GM12878 (cell line): Measurements from ENCODE around the gene APOBEC3C. TPM values are rescaled to one million over a fixed set of nuclear protein-coding genes. Genes with fewer than 3 reads are reported as not detected.

ENCODE experiments used
- ATAC-seq: fragments of 200-7000 bp; cut with Tn5 transposase; 3 replicates; pipeline ENCODE4 v1.9.1; 2020; ENCODE audit warnings: mild to moderate bottlenecking, moderate library complexity
- BruUV-seq: library from RNA; stranded (reverse); fragments of 400-500 nt; replicated peaks from 2 replicates; lab custom pipeline; 2021; lab: Mats Ljungman, UMichigan
- CTCF ChIA-PET: fragments of 300-600 bp; sonication (Branson Sonifier 250); formaldehyde crosslinking; extraction: SDS; loops from one replicate; lab custom pipeline; 2021; ENCODE audit warnings: inconsistent platforms; lab: Yijun Ruan, JAX
- POLR2A ChIA-PET: fragments of 350-600 bp; formaldehyde crosslinking; extraction: SDS; loops from one replicate; lab custom pipeline; 2021; ENCODE audit warnings: inconsistent platforms; lab: Charles Lee
- RAD21 ChIA-PET: fragments of 300-600 bp; sonication (Branson Sonifier 250); formaldehyde crosslinking; loops from one replicate; lab custom pipeline; 2023; ENCODE audit warnings: antibody characterized with exemption; ENCODE audit not compliant: unreplicated experiment; lab: Charles Lee
- SMC1A ChIA-PET: fragments of 300-600 bp; sonication (Branson Sonifier 250); formaldehyde crosslinking; loops from one replicate; lab custom pipeline; 2023; ENCODE audit not compliant: unreplicated experiment, uncharacterized antibody; lab: Charles Lee
- DNase-seq: peaks from one replicate; pipeline ENCODE4 v3.0.0-alpha.2; 2011; ENCODE audit warnings: low read depth, low spot score
- FAIRE-seq: peaks from 3 replicates; lab custom pipeline; 2011; peaks lifted over from hg19 to GRCh38; lab: Jason Lieb, UNC
- H2AFZ ChIP-seq: 2 replicates; pipeline ENCODE4 v1.6.0; 2011; ENCODE audit warnings: low read depth, low read length, control low read depth; ENCODE audit not compliant: control insufficient read depth
- H3K27ac ChIP-seq: 2 replicates; pipeline ENCODE4 v1.5.1; 2011; ENCODE audit warnings: control low read depth; ENCODE audit not compliant: control insufficient read depth, insufficient read depth
- H3K27me3 ChIP-seq, 2 experiments: replicated peaks in 1 of 2; 2 replicates each; pipeline versions ENCODE4 v1.6.0 to v1.6.1; 2011; ENCODE audit warnings: low read length in 1 of 2; ENCODE audit not compliant: control insufficient read depth in 2 of 2, insufficient read depth in 2 of 2
- H3K36me3 ChIP-seq, 2 experiments: 2 replicates each; pipeline ENCODE4 v1.5.1; 2011; ENCODE audit warnings: low read length in 1 of 2; ENCODE audit not compliant: control insufficient read depth in 2 of 2, insufficient read depth in 2 of 2
- H3K4me1 ChIP-seq: 2 replicates; pipeline ENCODE4 v1.6.1; 2011; ENCODE audit warnings: mild to moderate bottlenecking, low read length, moderate library complexity, mixed read lengths; ENCODE audit not compliant: control insufficient read depth, insufficient read depth
- H3K4me2 ChIP-seq: 2 replicates; pipeline ENCODE4 v1.6.0; 2011; ENCODE audit warnings: control low read depth; ENCODE audit not compliant: control insufficient read depth, insufficient read depth
- H3K4me3 ChIP-seq: fragments of 200-600 bp; sonication (generic); 2 replicates; pipeline ENCODE4 v1.5.1; 2016
- H3K79me2 ChIP-seq: 2 replicates; pipeline ENCODE4 v1.6.0; 2011; ENCODE audit warnings: low read length; ENCODE audit not compliant: control insufficient read depth, insufficient read depth
- H3K9ac ChIP-seq: 2 replicates; pipeline ENCODE4 v1.8.0; 2011; ENCODE audit warnings: low read length, control low read depth, mixed read lengths; ENCODE audit not compliant: control insufficient read depth, insufficient read depth
- H3K9me3 ChIP-seq: replicated peaks from 3 replicates; pipeline ENCODE4 v1.5.1; 2011; ENCODE audit warnings: mild to moderate bottlenecking, low read length; ENCODE audit not compliant: control insufficient read depth, insufficient read depth
- H4K20me1 ChIP-seq: 2 replicates; pipeline ENCODE4 v1.6.0; 2011; ENCODE audit not compliant: control insufficient read depth, insufficient read depth
- CBX5 ChIP-seq: sonication (generic); IDR thresholded peaks from 2 replicates; pipeline ENCODE4 v1.6.1; 2016; ENCODE audit warnings: low read depth, moderate library complexity, mild to moderate bottlenecking, inconsistent platforms
- CREM ChIP-seq: IDR thresholded peaks from 2 replicates; pipeline ENCODE4 v1.6.1; 2014; ENCODE audit warnings: antibody characterized with exemption, low read depth
- HDAC2 ChIP-seq: fragments of 200-600 bp; sonication (generic); IDR thresholded peaks from 2 replicates; pipeline ENCODE4 v1.6.1; 2017
- NFYB ChIP-seq: IDR thresholded peaks from 2 replicates; pipeline ENCODE4 v1.6.1; 2011; ENCODE audit warnings: low read depth, mild to moderate bottlenecking, low read length, improper control_type of control experiment, moderate library complexity; ENCODE audit not compliant: insufficient read depth
- NR2C1 ChIP-seq: fragments of 450-650 bp; IDR thresholded peaks from 2 replicates; pipeline ENCODE4 v1.6.1; 2017; ENCODE audit warnings: antibody characterized with exemption, mild to moderate bottlenecking, moderate library complexity
- PAX8 ChIP-seq: fragments of 450-650 bp; IDR thresholded peaks from 2 replicates; pipeline ENCODE4 v1.6.1; 2017; ENCODE audit warnings: mild to moderate bottlenecking, moderate library complexity
- RAD21 ChIP-seq: IDR thresholded peaks from 2 replicates; pipeline ENCODE4 v1.6.1; 2011; ENCODE audit warnings: mild to moderate bottlenecking, low read depth, low read length, moderate library complexity; ENCODE audit not compliant: insufficient read depth
- SUPT20H ChIP-seq: IDR thresholded peaks from 2 replicates; pipeline ENCODE4 v1.6.1; 2011; ENCODE audit warnings: low read depth, mild to moderate bottlenecking, low read length, moderate library complexity, borderline replicate concordance; ENCODE audit not compliant: control insufficient read depth
- WGBS: methylation state at CpG from one replicate; pipeline ENCODE4 v1.1.6; 2016; ENCODE audit warnings: low lambda C conversion rate; ENCODE audit not compliant: insufficient replicate concordance, insufficient coverage; ENCODE audit errors: missing lambda C conversion rate; 5-methylcytosine and 5-hydroxymethylcytosine counted together
- in situ Hi-C: fragments of 300-500 bp; cut with MboI; formaldehyde crosslinking; loops from 9 replicates; pipeline ENCODE4 v1.14.3; 2018; ENCODE audit warnings: mixed read lengths
- intact Hi-C: fragments of 100-400 bp; cut with micrococcal nuclease; formaldehyde crosslinking; loops from one replicate; pipeline ENCODE4 v1.14.2; 2022; ENCODE audit not compliant: unreplicated experiment
- polyA plus RNA-seq, 11 experiments: library from polyadenylated mRNA; depleted of rRNA in 4 of 11; unstranded in 6 of 11; stranded (reverse) in 5 of 11; fragments of >200 nt; fragmentation: Nextera tagmentation in 4 of 11; fragmentation: Illumina TruSeq in 1 of 11; extraction: Ambion mirVana in 4 of 11; extraction: Trizol in 1 of 11; gene quantifications; 1 replicate in 1 of 11; 2 replicates in 10 of 11; pipeline versions ENCODE4 v1.2.1 to v1.2.3, GENCODE V29; 2011 to 2016; ENCODE audit warnings: inconsistent platforms in 2 of 11, missing spikeins in 2 of 11, low read depth in 1 of 11
- total RNA-seq, 4 experiments: library from RNA; depleted of rRNA in 3 of 4; stranded (reverse); fragments of >200 nt in 3 of 4; fragmentation: Illumina TruSeq in 1 of 4; extraction: Trizol in 1 of 4; gene quantifications; 2 replicates each; pipeline versions ENCODE4 v1.2.1 to v1.2.3, GENCODE V29; 2013 to 2021
- TF ChIP-seq, protein P1 (sequence below): fragments of 450-650 bp; IDR thresholded peaks from 2 replicates; pipeline ENCODE4 v1.6.1; 2017; ENCODE audit warnings: mild to moderate bottlenecking, moderate library complexity

Gene APOBEC3C
- total and polyA plus RNA-seq, 10 of the 15 experiments (the other 5 are each of a cell fraction or from before 2014, with no cell fraction given): 22.9 to 290 (median 156) TPM

DNA sequence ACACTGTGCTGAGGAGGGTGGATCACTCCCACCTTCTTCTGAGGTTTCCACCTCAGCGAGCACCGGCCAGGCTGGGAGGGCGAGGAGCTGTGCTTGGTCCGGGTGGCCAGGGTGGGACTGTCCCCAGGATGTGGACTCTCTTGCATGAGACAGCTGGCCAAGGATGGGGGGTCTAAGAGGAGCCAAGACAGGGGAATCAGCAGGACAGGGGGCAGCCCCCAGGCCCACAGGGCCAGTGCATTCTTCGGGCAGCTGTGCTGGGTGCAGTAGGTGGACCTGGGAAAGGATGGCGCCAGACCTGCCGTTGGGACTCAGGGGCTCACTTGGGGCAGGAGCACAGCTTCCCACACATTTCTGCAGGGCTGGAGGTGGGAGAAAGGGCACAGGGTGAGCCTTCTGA lies 47.1 kb upstream of the APOBEC3C start:
- Histone ChIP-seq H4K20me1 (no peaks in the 10 kb centered on the region), H2AFZ (no peak overlapping the region), H3K9ac (no peak overlapping the region), H3K4me1 (peaks cover 9% of the 10 kb centered on the region), H3K4me3 (no peak overlapping the region), H3K27ac (no peak overlapping the region), H3K36me3 (no peaks in the 10 kb centered on the region), H3K4me2 (no peak overlapping the region), H3K9me3 (no peaks in the 10 kb centered on the region), H3K79me2 (no peaks in the 10 kb centered on the region), H3K27me3 (no peaks in the 10 kb centered on the region; a peak in 1 of 4 replicates)
- CTCF ChIA-PET: interaction anchor here (0.9 to 1.5 kb wide), 2 partner anchors 36 to 97 kb away, joined by 3 to 5 read pairs; no protein-coding TSS in a partner anchor
- in situ Hi-C loops (no loop called here), intact Hi-C loops (no loop called here)
- BruUV-seq: no TSS peak
- ATAC-seq (no peak), FAIRE-seq (no peak), DNase-seq (no peak)
- RAD21 ChIA-PET: interaction anchor here (0.7 kb wide), 1 partner anchor 13 kb away, joined by 3 read pairs; no protein-coding TSS in a partner anchor
- POLR2A ChIA-PET: no interaction called here
- WGBS: 56% methylated on average over 5 of the region's 7 CpGs
- TF ChIP-seq CBX5 (no peak), PAX8 (no peak), NR2C1 (no peak), RAD21 (no peak), HDAC2 (no peak), SUPT20H (no peak), CREM (no peak), NFYB (no peak)
- TF ChIP-seq, protein P1, sequence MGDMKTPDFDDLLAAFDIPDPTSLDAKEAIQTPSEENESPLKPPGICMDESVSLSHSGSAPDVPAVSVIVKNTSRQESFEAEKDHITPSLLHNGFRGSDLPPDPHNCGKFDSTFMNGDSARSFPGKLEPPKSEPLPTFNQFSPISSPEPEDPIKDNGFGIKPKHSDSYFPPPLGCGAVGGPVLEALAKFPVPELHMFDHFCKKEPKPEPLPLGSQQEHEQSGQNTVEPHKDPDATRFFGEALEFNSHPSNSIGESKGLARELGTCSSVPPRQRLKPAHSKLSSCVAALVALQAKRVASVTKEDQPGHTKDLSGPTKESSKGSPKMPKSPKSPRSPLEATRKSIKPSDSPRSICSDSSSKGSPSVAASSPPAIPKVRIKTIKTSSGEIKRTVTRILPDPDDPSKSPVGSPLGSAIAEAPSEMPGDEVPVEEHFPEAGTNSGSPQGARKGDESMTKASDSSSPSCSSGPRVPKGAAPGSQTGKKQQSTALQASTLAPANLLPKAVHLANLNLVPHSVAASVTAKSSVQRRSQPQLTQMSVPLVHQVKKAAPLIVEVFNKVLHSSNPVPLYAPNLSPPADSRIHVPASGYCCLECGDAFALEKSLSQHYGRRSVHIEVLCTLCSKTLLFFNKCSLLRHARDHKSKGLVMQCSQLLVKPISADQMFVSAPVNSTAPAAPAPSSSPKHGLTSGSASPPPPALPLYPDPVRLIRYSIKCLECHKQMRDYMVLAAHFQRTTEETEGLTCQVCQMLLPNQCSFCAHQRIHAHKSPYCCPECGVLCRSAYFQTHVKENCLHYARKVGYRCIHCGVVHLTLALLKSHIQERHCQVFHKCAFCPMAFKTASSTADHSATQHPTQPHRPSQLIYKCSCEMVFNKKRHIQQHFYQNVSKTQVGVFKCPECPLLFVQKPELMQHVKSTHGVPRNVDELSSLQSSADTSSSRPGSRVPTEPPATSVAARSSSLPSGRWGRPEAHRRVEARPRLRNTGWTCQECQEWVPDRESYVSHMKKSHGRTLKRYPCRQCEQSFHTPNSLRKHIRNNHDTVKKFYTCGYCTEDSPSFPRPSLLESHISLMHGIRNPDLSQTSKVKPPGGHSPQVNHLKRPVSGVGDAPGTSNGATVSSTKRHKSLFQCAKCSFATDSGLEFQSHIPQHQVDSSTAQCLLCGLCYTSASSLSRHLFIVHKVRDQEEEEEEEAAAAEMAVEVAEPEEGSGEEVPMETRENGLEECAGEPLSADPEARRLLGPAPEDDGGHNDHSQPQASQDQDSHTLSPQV: no peak
- SMC1A ChIA-PET: interaction anchor here (0.7 kb wide), 1 partner anchor 48 kb away, joined by 3 read pairs; no protein-coding TSS in a partner anchor
